ENCODE results near the gene MAG. TPM values are rescaled to one million over a fixed set of nuclear protein-coding genes. Genes with fewer than 3 reads are reported as not detected.

MAG gene
- total and polyA plus RNA-seq, 9 of the 15 experiments (the other 6 are each of a cell fraction or from before 2014, with no cell fraction given): 0.11 to 10.0 (median 1.6) TPM

- Histone ChIP-seq H3K9me1 (ENCODE audit: control insufficient read depth, insufficient read depth, low read length) (no peaks in the 10 kb centered on the region), H3K9ac (ENCODE audit: insufficient read depth in 1 of 2, low read depth in 2 of 2, low read length in 2 of 2) (peak overlapping the region in 1 of 2 experiments; percentile 62; a peak in 2 of 4 replicates), H3K4me2 (ENCODE audit: insufficient read depth, low read length) (no peak overlapping the region), H3K79me2 (ENCODE audit: control insufficient read depth, insufficient read depth, low read length) (peaks cover 13% of the 10 kb centered on the region), H3K9me3 (replicated peaks; ENCODE audit: control insufficient read depth, insufficient read depth, low read depth, low read length) (no peaks in the 10 kb centered on the region), H4K20me1 (replicated peaks; ENCODE audit: control insufficient read depth, insufficient read depth, low read length) (no peaks in the 10 kb centered on the region), H3K27ac (ENCODE audit: extremely low read depth, low read depth, low read length) (no peak overlapping the region), H3K4me3 (no peak overlapping the region), H2AFZ (ENCODE audit: low read depth, low read length) (no peak overlapping the region), H3K4me1 (replicated peaks in 1 of 2; ENCODE audit: control insufficient read depth in 2 of 2, insufficient read depth in 2 of 2, low read length in 2 of 2) (peaks cover 7 to 34% of the 10 kb centered on the region in 2 experiments), H3K27me3 (ENCODE audit: control insufficient read depth in 2 of 2, insufficient read depth in 2 of 2, low read length in 2 of 2) (no peaks in the 10 kb centered on the region), H3K36me3 (ENCODE audit: control insufficient read depth, insufficient read depth, low read length) (peaks cover 65% of the 10 kb centered on the region; the same call in 2 of the 3 replicates)
- ATAC-seq: no peak
- BruUV-seq (replicated peaks): no TSS peak
- WGBS (ENCODE audit: insufficient coverage, low coverage, missing lambda C conversion rate): 91% methylated on average over 13 of the region's 16 CpGs
- ChIA-PET POLR2A (interaction anchor here (1.4 kb wide), 1 partner anchor 32 kb away, joined by 3 read pairs; no protein-coding TSS in a partner anchor), CTCF (ENCODE audit: low intra/inter-chr PET ratio) (interaction anchor here (0.5 kb wide), 1 partner anchor 18 kb away, joined by 3 read pairs; no protein-coding TSS in a partner anchor)
- no peak for FAIRE-seq
- TF ChIP-seq KDM4B (IDR thresholded peaks at IDR 0.05; ENCODE audit: borderline replicate concordance in 2 of 2, low read depth in 1 of 2) (no peak), ZBTB33 (CRISPR knock-in tag; IDR thresholded peaks at IDR 0.05) (peak; percentile 85), VEZF1 (CRISPR knock-in tag; IDR thresholded peaks at IDR 0.05) (no peak), SPI1 (IDR thresholded peaks at IDR 0.05; ENCODE audit: borderline replicate concordance, low read depth, low read length) (peak; percentile 45; the same call in 1 of the 2 replicates), GTF2E2 (tag; IDR thresholded peaks at IDR 0.05) (no peak), ZNF766 (CRISPR knock-in tag; conservative IDR thresholded peaks at IDR 0.05) (no peak), THRB (CRISPR knock-in tag; conservative IDR thresholded peaks at IDR 0.05) (no peak), MAZ (CRISPR knock-in tag; conservative IDR thresholded peaks at IDR 0.05 in 1 of 2, IDR thresholded peaks at IDR 0.05 in 1 of 2) (no peak), SETDB1 (IDR thresholded peaks at IDR 0.05; ENCODE audit: low read length) (no peak)
- no peak for DNase-seq (ENCODE audit: extremely low read depth in 1 of 4, low spot score in 3 of 4)
- in situ Hi-C loops (cut with MboI) (loop anchor here (10.0 kb wide), 2 partner anchors 63 to 193 kb away; no protein-coding TSS in a partner anchor), intact Hi-C loops (cut with micrococcal nuclease) (no loop called here)
Observed at GRCh38 chr19:35272122-35272719, 19.7 kb upstream of the MAG start.

Data from K562 (cell line).